Measurements from ENCODE around the gene FHL3. TPM values are rescaled to one million over a fixed set of nuclear protein-coding genes. Genes with fewer than 3 reads are reported as not detected.

The FHL3 gene
- total RNA-seq, 4 donors from 2014 or later: 8.8 to 14.6 (median 11.9) TPM

GRCh38 chr1:37955685-37956084 lies 49.6 kb downstream of the FHL3 start:
- TF ChIP-seq, protein P1, sequence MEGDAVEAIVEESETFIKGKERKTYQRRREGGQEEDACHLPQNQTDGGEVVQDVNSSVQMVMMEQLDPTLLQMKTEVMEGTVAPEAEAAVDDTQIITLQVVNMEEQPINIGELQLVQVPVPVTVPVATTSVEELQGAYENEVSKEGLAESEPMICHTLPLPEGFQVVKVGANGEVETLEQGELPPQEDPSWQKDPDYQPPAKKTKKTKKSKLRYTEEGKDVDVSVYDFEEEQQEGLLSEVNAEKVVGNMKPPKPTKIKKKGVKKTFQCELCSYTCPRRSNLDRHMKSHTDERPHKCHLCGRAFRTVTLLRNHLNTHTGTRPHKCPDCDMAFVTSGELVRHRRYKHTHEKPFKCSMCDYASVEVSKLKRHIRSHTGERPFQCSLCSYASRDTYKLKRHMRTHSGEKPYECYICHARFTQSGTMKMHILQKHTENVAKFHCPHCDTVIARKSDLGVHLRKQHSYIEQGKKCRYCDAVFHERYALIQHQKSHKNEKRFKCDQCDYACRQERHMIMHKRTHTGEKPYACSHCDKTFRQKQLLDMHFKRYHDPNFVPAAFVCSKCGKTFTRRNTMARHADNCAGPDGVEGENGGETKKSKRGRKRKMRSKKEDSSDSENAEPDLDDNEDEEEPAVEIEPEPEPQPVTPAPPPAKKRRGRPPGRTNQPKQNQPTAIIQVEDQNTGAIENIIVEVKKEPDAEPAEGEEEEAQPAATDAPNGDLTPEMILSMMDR (IDR thresholded peaks at IDR 0.05; ENCODE audit: low read depth): no peak

GRCh38 chr1:37954316-37954971 lies 50.9 kb downstream of the FHL3 start:
- TF ChIP-seq, protein P1 (IDR thresholded peaks at IDR 0.05; ENCODE audit: low read depth): no peak

DNA sequence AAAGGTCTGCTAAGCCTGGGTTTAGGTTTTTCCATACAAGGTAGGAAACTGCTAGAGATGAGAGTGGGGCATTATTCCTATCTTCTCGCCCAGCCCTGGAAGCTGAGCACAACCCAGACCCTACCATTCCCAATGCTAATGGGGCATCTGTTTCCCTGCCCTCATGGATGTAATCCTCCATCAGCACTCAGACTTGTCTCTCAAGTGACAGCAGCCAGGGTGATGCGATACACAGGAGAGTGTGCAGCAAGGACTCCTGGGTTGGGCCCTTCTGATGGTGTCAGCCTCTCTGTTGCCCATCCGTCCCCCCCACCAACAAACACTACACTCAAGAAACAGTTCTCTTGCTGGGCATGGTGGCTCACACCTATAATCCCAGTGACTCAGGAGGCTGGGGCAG lies 52.6 kb downstream of the FHL3 start:
- TF ChIP-seq, protein P1 (IDR thresholded peaks at IDR 0.05; ENCODE audit: low read depth): no peak

GRCh38 chr1:37951783-37952624 lies 53.3 kb downstream of the FHL3 start:
- TF ChIP-seq, protein P1 (IDR thresholded peaks at IDR 0.05; ENCODE audit: low read depth): no peak

DNA sequence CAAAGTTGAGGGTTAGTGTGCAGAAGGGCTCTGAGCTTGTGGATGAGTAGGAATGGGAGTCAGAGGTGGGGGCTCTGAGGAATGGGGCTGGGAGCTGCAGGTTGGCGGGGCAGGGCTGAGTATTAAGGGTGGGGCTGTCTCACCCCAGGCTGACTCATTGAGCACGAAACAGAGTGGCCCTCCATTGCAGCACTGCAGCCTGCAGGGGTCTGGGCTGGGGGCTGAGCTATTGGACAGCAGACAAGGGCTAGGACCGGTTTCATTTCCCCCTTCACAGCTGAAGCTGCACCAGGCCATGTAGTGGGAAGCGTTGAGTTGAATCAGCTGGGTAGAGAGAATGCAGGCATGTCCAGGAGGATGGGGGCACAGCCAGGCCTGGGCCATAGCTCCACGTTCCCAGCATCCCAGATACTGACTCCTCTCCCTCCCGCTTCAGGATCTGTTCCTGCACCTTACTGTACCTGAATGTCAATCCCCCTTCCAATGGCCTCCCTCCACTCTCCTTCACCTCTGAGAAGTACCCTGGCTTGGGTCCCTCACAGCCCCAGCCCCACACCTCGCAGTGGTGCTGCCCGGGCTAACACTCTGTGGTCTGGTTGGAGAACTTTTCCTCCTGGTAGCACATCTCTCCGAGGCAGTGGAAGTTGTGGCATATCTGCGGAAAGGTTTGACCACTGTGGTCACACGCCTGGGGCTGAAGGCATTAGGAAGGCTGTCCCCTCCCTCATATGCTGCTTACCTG lies 54.1 kb downstream of the FHL3 start:
- TF ChIP-seq, protein P1 (IDR thresholded peaks at IDR 0.05; ENCODE audit: low read depth): no peak

GRCh38 chr1:37949524-37950152 lies 55.7 kb downstream of the FHL3 start:
- TF ChIP-seq, protein P1 (IDR thresholded peaks at IDR 0.05; ENCODE audit: low read depth): no peak

All from subcutaneous adipose tissue (tissue), 4 donors.